Keratinocyte (primary cell): ENCODE measurements around the gene C15orf39. TPM values are rescaled to one million over a fixed set of nuclear protein-coding genes. Genes with fewer than 3 reads are reported as not detected.

Experiments
- DNase-seq: peaks from one replicate; pipeline ENCODE4 v3.0.0-alpha.2; 2011; ENCODE audit warnings: low read depth, missing footprints, low spot score
- FAIRE-seq: peaks from 2 replicates; lab custom pipeline; 2011; peaks lifted over from hg19 to GRCh38; lab: Jason Lieb, UNC
- H2AFZ ChIP-seq: 2 replicates; pipeline ENCODE4 v1.6.0; 2012; ENCODE audit warnings: low read length, control low read depth, inconsistent platforms; ENCODE audit not compliant: control insufficient read depth
- H3K27ac ChIP-seq: 2 replicates; pipeline ENCODE4 v1.5.1; 2011; ENCODE audit warnings: low read length; ENCODE audit not compliant: control insufficient read depth, insufficient read depth
- H3K27me3 ChIP-seq: 3 replicates; pipeline ENCODE4 v1.6.0; 2011; ENCODE audit warnings: low read length; ENCODE audit not compliant: control insufficient read depth, insufficient read depth; ENCODE audit errors: extremely low read depth
- H3K36me3 ChIP-seq, 2 experiments: 2 replicates in 1 of 2; 3 replicates in 1 of 2; pipeline ENCODE4 v1.5.1; 2011; ENCODE audit warnings: low read length in 2 of 2, mild to moderate bottlenecking in 1 of 2; ENCODE audit not compliant: control insufficient read depth in 2 of 2, insufficient read depth in 2 of 2; ENCODE audit errors: extremely low read depth in 1 of 2
- H3K4me1 ChIP-seq: 3 replicates; pipeline ENCODE4 v1.5.1; 2011; ENCODE audit warnings: low read length; ENCODE audit not compliant: control insufficient read depth, insufficient read depth; ENCODE audit errors: extremely low read depth
- H3K4me2 ChIP-seq: 3 replicates; pipeline ENCODE4 v1.6.0; 2011; ENCODE audit warnings: low read depth, low read length; ENCODE audit not compliant: control insufficient read depth, insufficient read depth; ENCODE audit errors: extremely low read depth
- H3K4me3 ChIP-seq, 3 experiments: fragments of 200-600 bp in 1 of 3; sonication (generic) in 1 of 3; 2 replicates in 2 of 3; 3 replicates in 1 of 3; pipeline ENCODE4 v1.5.1; 2011 to 2016; ENCODE audit warnings: low read length in 3 of 3, mild to moderate bottlenecking in 3 of 3, control low read depth in 2 of 3, inconsistent platforms in 1 of 3, low read depth in 1 of 3, mixed read lengths in 1 of 3, mixed run types in 1 of 3, moderate library complexity in 1 of 3; ENCODE audit not compliant: control insufficient read depth in 2 of 3, insufficient read depth in 2 of 3; ENCODE audit errors: extremely low read depth in 1 of 3
- H3K79me2 ChIP-seq: 2 replicates; pipeline ENCODE4 v1.6.0; 2012; ENCODE audit warnings: low read length; ENCODE audit not compliant: control insufficient read depth, insufficient read depth
- H3K9ac ChIP-seq: 3 replicates; pipeline ENCODE4 v1.6.0; 2011; ENCODE audit warnings: low read length; ENCODE audit not compliant: control insufficient read depth, insufficient read depth; ENCODE audit errors: extremely low read depth
- H3K9me1 ChIP-seq: 3 replicates; pipeline ENCODE4 v1.6.0; 2011; ENCODE audit warnings: low read length; ENCODE audit not compliant: control insufficient read depth, insufficient read depth; ENCODE audit errors: extremely low read depth
- H3K9me3 ChIP-seq: 2 replicates; pipeline ENCODE4 v1.5.1; 2012; ENCODE audit warnings: low read depth, low read length; ENCODE audit not compliant: control insufficient read depth
- H4K20me1 ChIP-seq: 3 replicates; pipeline ENCODE4 v1.6.0; 2011; ENCODE audit warnings: low read length; ENCODE audit not compliant: control insufficient read depth, insufficient read depth; ENCODE audit errors: extremely low read depth
- EZH2 ChIP-seq: IDR thresholded peaks from one replicate; pipeline ENCODE4 v1.6.1; 2012; ENCODE audit warnings: inconsistent platforms, mild to moderate bottlenecking, low read length, moderate library complexity
- dilution Hi-C: fragments of 300-500 bp; cut with MboI; formaldehyde crosslinking; loops from one replicate; pipeline ENCODE4 v1.7.0; 2020; ENCODE audit warnings: low sequenced_read_pairs; ENCODE audit not compliant: extremely low pct_ligation_motif_present
- polyA plus RNA-seq, 5 experiments: library from polyadenylated mRNA; depleted of rRNA in 3 of 5; stranded (reverse) in 3 of 5; stranded (forward) in 1 of 5; unstranded in 1 of 5; fragments of >200 nt; gene quantifications; 1 replicate in 1 of 5; 2 replicates in 3 of 5; 3 replicates in 1 of 5; pipeline versions ENCODE4 v1.2.1 to v1.2.3, GENCODE V29; 2011 to 2012; ENCODE audit warnings: missing spikeins in 2 of 5, low read depth in 1 of 5, low replicate concordance in 1 of 5
- TF ChIP-seq, protein P1 (sequence below), 3 experiments: IDR thresholded peaks in 1 of 3; conservative IDR thresholded peaks in 1 of 3; optimal IDR thresholded peaks in 1 of 3; 2 replicates in 2 of 3; 3 replicates in 1 of 3; pipeline versions ENCODE3 to v1.5.1; 2011; ENCODE audit warnings: low read length in 3 of 3, mild to moderate bottlenecking in 3 of 3, moderate library complexity in 2 of 3, control low read depth in 1 of 3, inconsistent platforms in 1 of 3; ENCODE audit not compliant: insufficient read depth in 2 of 3; ENCODE audit errors: extremely low read depth in 1 of 3

The C15orf39 gene
- polyA plus RNA-seq, 1 donor (not counting 4 experiments of a cell fraction or from before 2014, with no cell fraction given): 1.8 TPM

DNA sequence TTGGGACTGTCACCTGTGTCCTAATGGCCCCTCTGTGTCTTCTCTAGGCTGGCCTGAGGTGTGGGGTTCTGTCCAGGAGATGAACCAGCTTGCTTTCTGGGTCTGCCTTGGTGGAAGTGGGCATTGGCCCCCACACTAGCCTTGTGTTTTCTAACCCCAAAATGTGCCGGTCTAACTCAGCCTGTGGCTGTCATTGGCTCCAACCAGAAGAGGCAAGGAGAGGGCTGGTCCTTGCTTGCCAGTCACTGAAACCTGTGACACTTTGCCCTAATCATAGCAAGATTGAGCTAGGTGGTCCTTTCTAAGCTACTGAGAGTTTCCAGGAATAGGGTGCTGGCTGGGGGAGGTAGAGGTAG is 2.2 kb downstream of the C15orf39 start:
- H3K36me3 ChIP-seq: peaks cover 25 to 26% of the 10 kb centered on the region in 2 experiments
- dilution Hi-C loops: no loop called here
- no peaks in the 10 kb centered on the region for H3K9me3 ChIP-seq
- peaks cover 41% of the 10 kb centered on the region for H4K20me1 ChIP-seq
- H2AFZ ChIP-seq: no peak overlapping the region
- FAIRE-seq (no peak), DNase-seq (no peak)
- H3K27me3 ChIP-seq: no peaks in the 10 kb centered on the region
- peaks cover 68% of the 10 kb centered on the region for H3K79me2 ChIP-seq
- peak overlapping the region; percentile 99 for H3K4me2 ChIP-seq
- peak overlapping the region; percentile 7 to 92 (median 87) for H3K4me3 ChIP-seq
- H3K9me1 ChIP-seq: peaks cover 6% of the 10 kb centered on the region
- peak overlapping the region; percentile 35 for H3K9ac ChIP-seq
- peak overlapping the region; percentile 13 for H3K27ac ChIP-seq
- peaks cover 34% of the 10 kb centered on the region for H3K4me1 ChIP-seq
- no peak for TF ChIP-seq EZH2
- TF ChIP-seq, protein P1, sequence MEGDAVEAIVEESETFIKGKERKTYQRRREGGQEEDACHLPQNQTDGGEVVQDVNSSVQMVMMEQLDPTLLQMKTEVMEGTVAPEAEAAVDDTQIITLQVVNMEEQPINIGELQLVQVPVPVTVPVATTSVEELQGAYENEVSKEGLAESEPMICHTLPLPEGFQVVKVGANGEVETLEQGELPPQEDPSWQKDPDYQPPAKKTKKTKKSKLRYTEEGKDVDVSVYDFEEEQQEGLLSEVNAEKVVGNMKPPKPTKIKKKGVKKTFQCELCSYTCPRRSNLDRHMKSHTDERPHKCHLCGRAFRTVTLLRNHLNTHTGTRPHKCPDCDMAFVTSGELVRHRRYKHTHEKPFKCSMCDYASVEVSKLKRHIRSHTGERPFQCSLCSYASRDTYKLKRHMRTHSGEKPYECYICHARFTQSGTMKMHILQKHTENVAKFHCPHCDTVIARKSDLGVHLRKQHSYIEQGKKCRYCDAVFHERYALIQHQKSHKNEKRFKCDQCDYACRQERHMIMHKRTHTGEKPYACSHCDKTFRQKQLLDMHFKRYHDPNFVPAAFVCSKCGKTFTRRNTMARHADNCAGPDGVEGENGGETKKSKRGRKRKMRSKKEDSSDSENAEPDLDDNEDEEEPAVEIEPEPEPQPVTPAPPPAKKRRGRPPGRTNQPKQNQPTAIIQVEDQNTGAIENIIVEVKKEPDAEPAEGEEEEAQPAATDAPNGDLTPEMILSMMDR (optimal IDR thresholded peaks at IDR 0.05 in 1 of 3, IDR thresholded peaks at IDR 0.05 in 1 of 3, conservative IDR thresholded peaks at IDR 0.05 in 1 of 3; ENCODE audit: extremely low read depth in 1 of 3, insufficient read depth in 2 of 3, low read length in 3 of 3): no peak

DNA sequence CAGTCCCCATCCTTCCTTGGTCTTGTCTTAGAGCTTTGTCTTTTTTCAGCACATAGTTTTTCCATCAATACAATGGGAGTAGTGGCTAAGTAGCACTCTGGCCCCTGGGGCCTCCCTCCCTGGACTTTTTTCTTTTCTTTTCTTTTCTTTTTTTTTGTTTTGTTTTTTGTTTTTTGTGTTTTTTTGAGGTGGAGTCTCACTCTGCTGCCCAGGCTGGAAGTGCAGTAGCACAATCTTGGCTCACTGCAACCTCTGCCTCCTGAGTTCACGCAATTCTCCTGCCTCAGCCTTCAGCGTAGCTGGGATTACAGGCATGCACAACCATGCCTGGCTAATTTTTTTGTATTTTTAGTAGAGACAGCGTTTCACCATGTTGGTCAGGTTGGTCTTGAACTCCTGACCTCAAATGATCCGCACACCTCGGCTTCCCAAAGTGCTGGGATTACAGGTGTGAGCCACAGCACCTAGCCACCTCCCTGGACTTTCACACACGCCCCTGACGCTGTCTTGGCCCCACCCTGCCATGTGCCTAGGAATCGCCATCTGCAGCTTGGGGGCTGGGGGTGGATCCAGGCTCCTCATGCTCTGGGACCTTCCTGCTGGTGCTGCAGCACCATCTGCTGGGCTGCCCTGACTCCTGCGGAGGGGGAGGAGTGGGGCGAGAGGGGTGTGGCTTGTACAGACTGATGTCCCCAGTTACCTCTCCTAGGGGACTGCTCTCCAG is 2.8 kb downstream of the C15orf39 start:
- DNase-seq: peak; percentile 80
- H3K4me2 ChIP-seq: peak overlapping the region; percentile 99

More for the DNA sequence above, 2.8 kb downstream of the C15orf39 start:
- no peak for TF ChIP-seq EZH2
- TF ChIP-seq, protein P1 (optimal IDR thresholded peaks at IDR 0.05 in 1 of 3, IDR thresholded peaks at IDR 0.05 in 1 of 3, conservative IDR thresholded peaks at IDR 0.05 in 1 of 3; ENCODE audit: extremely low read depth in 1 of 3, insufficient read depth in 2 of 3, low read length in 3 of 3): peak; percentile 90 to 98 (median 97)
- Histone ChIP-seq H3K9ac (peak overlapping the region; percentile 35), H3K79me2 (peaks cover 74% of the 10 kb centered on the region), H3K9me3 (no peaks in the 10 kb centered on the region), H3K27ac (peak overlapping the region; percentile 13), H2AFZ (no peak overlapping the region), H3K36me3 (peaks cover 31 to 32% of the 10 kb centered on the region in 2 experiments), H3K4me3 (peak overlapping the region in 1 of 3 experiments; percentile 7), H4K20me1 (peaks cover 45% of the 10 kb centered on the region), H3K4me1 (peaks cover 33% of the 10 kb centered on the region), H3K27me3 (no peaks in the 10 kb centered on the region), H3K9me1 (peaks cover 6% of the 10 kb centered on the region)
- no peak for FAIRE-seq
- dilution Hi-C loops: no loop called here
